Measurements from ENCODE around the gene SNX9.
"Not testable (repeated sequence)": the region's sequence is repeated elsewhere in the genome, so short reads cannot be mapped to it uniquely, and the experiment has no call there.

SNX9 gene

GRCh38 chr6:157823001-157823527 lies at the start of gene SNX9:
Gene SNX9 (plus strand): TSS chr6:157823246. CDS start chr6:157823435, 189 bp downstream.
- peak; percentile 90 for DNase-seq

- no peak for DNase-seq
Measured at GRCh38 chr6:157773248-157773773, 49.7 kb upstream of the SNX9 start.

GRCh38 chr6:157774153-157775135 lies 48.6 kb upstream of the SNX9 start:
- no peak for DNase-seq

GRCh38 chr6:157775376-157775775 lies 47.7 kb upstream of the SNX9 start:
- DNase-seq: no peak

- DNase-seq: no peak
Measured at GRCh38 chr6:157777344-157777743, 45.7 kb upstream of the SNX9 start.

- DNase-seq: no peak
Measured at GRCh38 chr6:157778719-157779118, 44.3 kb upstream of the SNX9 start.

GRCh38 chr6:157779705-157780604 lies 43.1 kb upstream of the SNX9 start:
- no peak for DNase-seq

- no peak for DNase-seq
Measured at GRCh38 chr6:157785636-157786035, 37.4 kb upstream of the SNX9 start.

- DNase-seq: no peak
Measured at GRCh38 chr6:157786221-157786620, 36.8 kb upstream of the SNX9 start.

GRCh38 chr6:157787080-157787479 lies 36.0 kb upstream of the SNX9 start:
- no peak for DNase-seq

GRCh38 chr6:157788180-157788579 lies 34.9 kb upstream of the SNX9 start:
- DNase-seq: no peak

GRCh38 chr6:157789297-157789696 lies 33.7 kb upstream of the SNX9 start:
- no peak for DNase-seq

- no peak for DNase-seq
Measured at GRCh38 chr6:157789861-157790260, 33.2 kb upstream of the SNX9 start.

- no peak for DNase-seq
Measured at GRCh38 chr6:157790548-157791160, 32.4 kb upstream of the SNX9 start.

- DNase-seq: no peak
Measured at GRCh38 chr6:157791450-157791849, 31.6 kb upstream of the SNX9 start.

GRCh38 chr6:157792671-157793070 lies 30.4 kb upstream of the SNX9 start:
- DNase-seq: no peak

GRCh38 chr6:157794012-157794411 lies 29.0 kb upstream of the SNX9 start:
- not testable (repeated sequence) for DNase-seq

- DNase-seq: no peak
Measured at GRCh38 chr6:157795841-157796240, 27.2 kb upstream of the SNX9 start.

GRCh38 chr6:157798851-157799250 lies 24.2 kb upstream of the SNX9 start:
- DNase-seq: no peak

GRCh38 chr6:157799561-157799960 lies 23.5 kb upstream of the SNX9 start:
- DNase-seq: not testable (repeated sequence)

GRCh38 chr6:157800420-157801237 lies 22.4 kb upstream of the SNX9 start:
- DNase-seq: peak; percentile 68
